HG03039 (cell line): ENCODE measurements around the gene TMX2.

Source experiments
- ATAC-seq: cut with Tn5 transposase; IDR thresholded peaks from one replicate; pipeline ENCODE4 v1.9.1; 2021; ENCODE audit warnings: mild to moderate bottlenecking, moderate library complexity; ENCODE audit not compliant: unreplicated experiment

Gene TMX2

DNA sequence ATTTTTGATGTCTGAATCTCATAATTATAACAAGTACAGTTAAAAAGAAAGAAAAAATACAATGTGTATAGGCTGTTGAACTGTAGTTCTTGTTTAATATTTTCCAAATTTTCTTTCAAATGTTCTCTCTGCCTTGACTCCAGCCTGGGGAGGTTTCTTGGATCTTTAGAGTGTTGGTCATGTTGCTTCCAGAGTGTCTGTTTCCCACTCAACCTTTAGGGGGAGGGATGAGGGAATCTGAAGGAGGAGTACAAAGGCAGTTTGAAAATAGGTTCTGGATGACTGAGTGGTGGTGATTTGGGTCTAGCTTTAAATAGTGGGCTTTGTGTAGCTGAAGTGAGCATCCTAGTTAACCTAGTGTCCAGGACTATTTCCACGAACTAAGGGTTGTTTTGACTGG, 51.2 kb downstream of the TMX2 start:
- ATAC-seq: no peak

- no peak for ATAC-seq
Observed at GRCh38 chr11:57764021-57764420, 51.6 kb downstream of the TMX2 start.

DNA sequence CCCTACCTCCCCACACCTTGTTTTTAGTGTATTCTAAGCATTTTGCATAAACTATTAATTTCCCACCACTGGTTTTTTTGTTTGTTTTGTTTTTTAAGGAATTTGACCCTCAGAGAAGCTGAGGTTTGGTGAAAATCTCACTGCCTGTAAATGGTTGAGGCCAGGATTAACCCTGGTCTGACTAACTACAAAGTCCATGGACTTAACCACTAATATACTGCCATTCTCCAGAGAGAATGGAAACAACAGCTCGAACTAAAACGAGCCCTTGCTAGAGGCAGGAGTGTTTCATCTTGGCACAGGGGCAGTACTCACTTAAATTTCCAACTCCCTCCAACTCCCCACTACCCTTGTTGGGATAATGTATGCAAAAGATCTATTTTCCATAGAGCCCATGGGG, 52.2 kb downstream of the TMX2 start:
- ATAC-seq: no peak

- ATAC-seq: no peak
Observed at GRCh38 chr11:57764972-57765371, 52.6 kb downstream of the TMX2 start.

GRCh38 chr11:57770793-57771192, 58.4 kb downstream of the TMX2 start:
- no peak for ATAC-seq

- ATAC-seq: no peak
Observed at GRCh38 chr11:57771365-57771764, 59.0 kb downstream of the TMX2 start.

- no peak for ATAC-seq
Observed at GRCh38 chr11:57772562-57772961, 60.2 kb downstream of the TMX2 start.

DNA sequence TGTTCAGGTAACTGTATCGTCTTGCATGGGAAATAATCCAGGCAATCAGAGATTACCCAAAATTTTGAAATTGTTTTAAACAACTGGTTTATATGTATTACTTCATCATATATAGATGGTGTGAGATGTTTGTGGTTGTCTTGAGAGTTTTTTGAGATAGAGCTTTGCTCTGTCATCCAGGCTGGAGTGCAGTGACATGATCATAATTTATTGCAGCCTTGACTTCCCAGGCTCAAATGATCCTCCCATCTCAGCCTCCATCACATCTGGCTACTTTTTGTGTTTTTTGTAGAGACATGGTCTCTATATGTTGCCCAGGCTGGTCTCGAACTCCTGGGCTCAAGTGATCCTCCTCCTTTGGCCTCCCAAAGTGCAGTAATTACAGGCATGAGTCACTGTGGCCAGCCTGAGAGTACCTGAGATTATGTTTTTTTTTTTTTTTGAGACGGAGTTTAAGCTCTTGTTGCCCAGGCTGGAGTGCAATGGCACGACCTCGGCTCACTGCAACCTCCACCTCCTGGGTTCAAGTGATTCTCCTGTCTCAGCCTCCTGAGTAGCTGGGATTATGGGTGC, 60.7 kb downstream of the TMX2 start:
- ATAC-seq: no peak

DNA sequence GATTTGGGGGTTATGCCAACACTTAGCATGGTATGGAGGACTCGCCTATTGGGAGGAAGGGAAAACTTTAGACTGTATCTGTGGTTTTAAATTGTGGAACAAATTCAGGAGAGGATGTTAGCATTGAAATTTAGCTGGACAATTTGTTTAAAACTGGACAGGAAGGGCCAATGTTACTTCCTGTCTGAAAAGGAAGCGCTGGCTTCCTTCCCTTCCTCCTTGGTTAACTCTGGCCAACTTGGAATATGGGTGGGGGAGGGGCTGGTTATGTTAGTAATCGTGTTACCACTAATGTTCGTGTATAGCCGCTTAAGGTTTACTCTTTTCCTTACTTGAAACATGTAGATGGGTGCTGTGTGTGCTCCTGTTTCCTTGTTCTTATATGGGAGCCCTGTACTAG, 63.1 kb downstream of the TMX2 start:
- no peak for ATAC-seq

DNA sequence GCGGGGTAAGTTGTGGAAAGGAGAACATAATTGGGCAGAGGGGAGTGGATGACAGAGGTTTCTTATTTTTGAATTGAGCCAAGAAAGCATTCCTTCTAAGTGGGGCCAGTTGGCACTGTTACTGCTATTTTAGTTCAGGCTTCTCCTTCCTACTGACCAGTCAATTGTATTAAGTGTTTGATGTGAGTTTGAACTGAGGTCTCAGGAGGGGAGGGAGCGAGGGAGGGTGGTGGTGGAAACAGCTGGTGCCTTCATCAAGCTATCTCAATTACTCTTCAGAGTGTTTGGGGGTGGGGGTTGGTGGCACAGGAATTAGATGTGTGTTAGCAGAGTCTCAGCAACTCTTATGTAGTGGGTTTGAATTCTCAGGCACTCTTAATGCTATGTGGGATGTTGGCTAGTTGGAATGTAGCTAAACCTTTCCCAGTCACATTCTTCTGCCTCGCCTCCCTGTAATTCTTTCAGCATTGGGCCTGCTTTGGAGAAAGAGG, 63.7 kb downstream of the TMX2 start:
- no peak for ATAC-seq

- no peak for ATAC-seq
Observed at GRCh38 chr11:57776577-57777210, 64.3 kb downstream of the TMX2 start.

GRCh38 chr11:57777969-57778317, 65.5 kb downstream of the TMX2 start:
- ATAC-seq: no peak

DNA sequence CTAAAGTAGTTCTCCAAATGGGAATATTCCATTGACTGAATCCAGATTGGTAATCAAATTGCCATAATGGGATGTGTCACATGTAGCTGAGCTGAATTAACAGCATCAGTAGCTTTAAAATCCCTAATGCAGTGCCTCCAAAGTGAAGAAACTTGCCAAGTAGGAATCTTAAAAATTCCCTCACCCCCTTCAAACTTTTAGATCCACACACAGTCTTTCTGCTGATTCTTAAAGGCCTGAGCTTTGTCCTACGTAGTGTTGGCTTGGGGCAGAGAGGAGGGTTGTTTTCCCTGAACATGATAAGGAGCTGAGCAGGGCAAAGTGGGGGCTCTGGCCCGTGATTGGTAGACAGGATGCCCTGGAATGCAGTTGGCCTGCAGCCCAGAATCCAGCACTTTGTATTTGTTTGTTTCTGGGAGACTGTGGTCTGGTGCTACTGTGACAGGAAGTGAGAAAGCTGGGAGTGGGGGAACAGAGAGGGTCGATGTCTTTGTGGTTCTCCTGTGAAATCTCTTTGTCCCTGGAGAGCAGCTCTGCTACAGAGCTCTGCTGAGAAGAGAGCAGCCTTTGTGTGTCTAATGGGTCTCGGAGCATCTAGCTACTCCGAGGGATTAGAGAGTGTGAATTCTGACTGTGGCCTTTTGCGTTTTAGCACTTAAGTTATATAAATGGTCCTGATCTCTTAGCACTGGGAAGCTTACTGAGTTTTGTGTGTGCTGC, 66.1 kb downstream of the TMX2 start:
- no peak for ATAC-seq

- ATAC-seq: no peak
Observed at GRCh38 chr11:57779276-57779675, 66.9 kb downstream of the TMX2 start.

DNA sequence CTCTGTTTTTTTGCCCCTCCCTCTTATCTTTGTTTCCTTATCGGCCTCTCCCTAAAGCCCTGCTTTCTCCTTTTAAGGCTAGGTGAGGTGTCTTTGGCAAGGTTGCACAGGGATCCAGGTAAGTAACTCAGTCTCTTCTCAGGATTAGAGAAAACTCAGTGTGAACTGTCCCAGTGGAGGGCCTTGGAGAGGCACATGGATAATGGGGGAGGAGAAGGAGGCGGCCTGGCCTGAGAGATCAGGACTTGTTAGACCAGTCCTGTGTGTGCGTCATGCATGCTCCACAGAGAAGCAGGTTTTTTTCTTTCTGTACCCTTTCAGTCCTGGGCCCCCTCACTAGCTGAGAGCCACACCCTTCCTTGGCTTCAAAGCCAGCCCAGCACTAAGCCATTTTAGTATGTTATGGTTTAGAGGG, 69.1 kb downstream of the TMX2 start:
- no peak for ATAC-seq

- no peak for ATAC-seq
Observed at GRCh38 chr11:57785072-57785471, 72.7 kb downstream of the TMX2 start.

- ATAC-seq: no peak
Observed at GRCh38 chr11:57786436-57786835, 74.0 kb downstream of the TMX2 start.

DNA sequence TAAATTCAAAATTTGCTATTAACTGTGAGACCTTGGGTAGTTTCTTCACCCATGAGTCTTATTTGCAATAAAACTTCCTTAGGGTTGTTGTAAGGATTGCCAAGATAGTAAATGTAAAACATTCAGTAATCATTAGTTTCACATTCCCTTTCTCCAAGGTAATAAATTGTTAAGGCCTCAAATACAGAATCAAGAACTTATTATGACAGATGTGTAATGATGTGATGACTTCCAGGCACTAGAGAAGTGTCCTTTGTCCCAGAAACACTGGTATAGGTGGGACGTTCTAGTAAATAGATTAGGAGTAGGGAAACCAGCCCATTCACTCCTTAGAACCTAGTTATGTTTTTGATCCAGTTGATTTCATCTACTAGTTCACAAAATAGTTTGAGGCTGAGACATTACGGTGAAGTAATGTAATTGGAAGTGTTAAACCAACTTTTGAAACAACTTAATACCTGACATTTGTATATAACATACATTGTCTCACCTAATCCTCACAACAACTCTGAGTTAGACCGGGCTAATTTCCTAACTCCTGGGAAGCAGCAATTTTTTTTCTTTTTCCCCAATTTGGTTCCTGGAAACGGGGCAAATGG, 74.7 kb downstream of the TMX2 start:
- ATAC-seq: no peak

DNA sequence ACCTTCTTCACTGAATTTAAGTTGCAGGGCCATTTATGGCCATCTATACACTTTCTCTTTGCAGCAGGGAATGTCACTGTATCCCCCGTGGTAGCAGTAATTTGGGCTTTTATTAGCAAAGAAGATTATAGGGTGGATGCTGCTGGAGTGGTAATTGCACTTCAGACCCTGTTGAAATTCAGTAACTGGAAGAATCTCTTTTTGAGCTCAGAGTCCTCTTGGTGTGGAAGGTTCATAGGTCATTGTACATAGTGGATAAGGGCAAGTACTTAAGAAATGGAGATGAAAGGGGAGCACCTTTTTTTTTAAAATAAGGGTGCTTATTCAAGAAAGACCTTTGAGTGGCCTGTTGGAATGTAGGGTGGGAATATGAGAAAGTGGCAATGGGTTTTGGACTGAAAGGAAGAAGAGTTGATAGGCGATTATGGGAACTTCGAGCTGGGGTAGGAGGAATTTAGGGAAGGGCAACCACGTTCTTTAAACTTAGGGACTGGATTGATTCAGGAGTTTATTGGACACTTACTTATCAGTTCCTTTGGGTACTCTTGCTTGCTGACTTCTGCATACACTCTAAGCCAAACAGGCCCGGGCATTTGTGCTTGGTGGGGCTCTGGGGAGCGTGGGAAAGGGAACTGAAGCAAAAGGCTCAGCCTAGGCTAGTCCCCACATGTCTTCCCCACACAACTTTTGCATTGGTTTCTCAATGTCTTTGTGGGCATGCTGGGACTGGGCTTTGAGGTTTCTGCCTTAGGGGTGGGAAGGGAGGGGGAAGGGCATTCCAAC, 75.7 kb downstream of the TMX2 start:
- ATAC-seq: no peak

DNA sequence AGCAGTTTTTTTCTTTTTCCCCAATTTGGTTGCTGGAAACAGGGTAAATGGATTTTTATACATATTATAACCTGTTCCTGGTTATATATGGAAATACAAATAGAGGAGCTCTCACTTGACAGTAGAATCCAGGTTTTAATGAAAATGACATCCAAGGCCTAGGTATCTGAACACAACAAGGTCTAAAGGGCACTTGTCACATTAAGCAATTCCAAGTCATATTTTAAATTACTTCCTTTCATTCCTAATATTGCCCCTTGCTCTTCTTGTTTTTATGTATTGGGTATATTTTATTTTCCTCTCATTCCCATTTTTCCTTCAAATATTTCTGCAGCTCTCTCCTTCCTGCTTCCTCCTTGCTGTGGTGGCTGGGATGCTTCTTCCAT, 76.3 kb downstream of the TMX2 start:
- ATAC-seq: no peak
